NB4 (cell line): ENCODE measurements around the gene KIF13A.

Experiments used
- POLR2A ChIP-seq: IDR thresholded peaks from 2 replicates; pipeline ENCODE4 v1.6.1; 2011; ENCODE audit warnings: mild to moderate bottlenecking; ENCODE audit not compliant: insufficient read length; ENCODE audit errors: extremely low read depth
- TF ChIP-seq, protein P1 (sequence below): IDR thresholded peaks from 2 replicates; pipeline ENCODE4 v1.6.1; 2011; ENCODE audit warnings: low read depth, low read length

DNA sequence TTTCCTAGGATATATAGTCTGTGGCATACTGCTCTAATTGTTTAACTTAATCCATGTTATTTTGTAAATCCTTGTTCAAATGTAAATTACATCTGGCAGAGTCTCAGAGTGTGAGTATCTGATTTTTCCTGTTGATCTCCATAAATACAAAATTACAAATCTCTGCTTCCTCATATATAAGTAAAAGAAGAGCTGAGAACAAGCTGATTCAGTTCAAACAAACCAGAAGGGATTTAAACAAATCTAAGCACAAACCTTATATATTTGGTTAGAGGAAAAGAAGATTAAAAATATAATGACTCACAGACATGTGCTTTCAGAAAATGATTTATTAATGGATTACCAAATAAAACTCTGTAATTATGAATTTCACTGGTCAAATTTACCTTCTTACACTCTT lies 37.3 kb downstream of the KIF13A start:
- TF ChIP-seq, protein P1, sequence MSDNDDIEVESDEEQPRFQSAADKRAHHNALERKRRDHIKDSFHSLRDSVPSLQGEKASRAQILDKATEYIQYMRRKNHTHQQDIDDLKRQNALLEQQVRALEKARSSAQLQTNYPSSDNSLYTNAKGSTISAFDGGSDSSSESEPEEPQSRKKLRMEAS: no peak
- TF ChIP-seq POLR2A: no peak
